NCI-H510A treated with DMSO at 0.1 percent for 48 hours (cell line): Measurements from ENCODE around the gene LRRFIP1.
"Not testable (repeated sequence)": the region's sequence is repeated elsewhere in the genome, so short reads cannot be mapped to it uniquely, and the experiment has no call there.

Experiments used
- DNase-seq: peaks from one replicate; lab custom pipeline; 2025; lab: John Stamatoyannopoulos, UW

LRRFIP1 gene, protein sequence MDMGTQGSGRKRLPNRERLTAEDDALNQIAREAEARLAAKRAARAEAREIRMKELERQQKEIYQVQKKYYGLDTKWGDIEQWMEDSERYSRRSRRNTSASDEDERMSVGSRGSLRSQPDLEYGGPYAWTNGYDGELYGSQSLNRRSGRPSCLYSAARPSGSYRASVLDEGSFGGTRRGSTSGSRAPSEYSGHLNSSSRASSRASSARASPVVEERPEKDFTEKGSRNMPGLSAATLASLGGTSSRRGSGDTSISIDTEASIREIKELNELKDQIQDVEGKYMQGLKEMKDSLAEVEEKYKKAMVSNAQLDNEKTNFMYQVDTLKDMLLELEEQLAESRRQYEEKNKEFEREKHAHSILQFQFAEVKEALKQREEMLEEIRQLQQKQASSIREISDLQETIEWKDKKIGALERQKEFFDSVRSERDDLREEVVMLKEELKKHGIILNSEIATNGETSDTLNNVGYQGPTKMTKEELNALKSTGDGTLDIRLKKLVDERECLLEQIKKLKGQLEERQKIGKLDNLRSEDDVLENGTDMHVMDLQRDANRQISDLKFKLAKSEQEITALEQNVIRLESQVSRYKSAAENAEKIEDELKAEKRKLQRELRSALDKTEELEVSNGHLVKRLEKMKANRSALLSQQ

GRCh38 chr2:237627441-237628246 lies at the start of gene LRRFIP1:
Gene LRRFIP1 (plus strand): TSS chr2:237627587. CDS start chr2:237627645, 58 bp downstream.
- no peak for DNase-seq

GRCh38 chr2:237577956-237578870 lies 49.2 kb upstream of the LRRFIP1 start:
- no peak for DNase-seq

- DNase-seq: no peak
These were observed 46.1 kb upstream of the LRRFIP1 start for GRCh38 chr2:237581326-237581725.

- DNase-seq: peak; percentile 5
These were observed 45.3 kb upstream of the LRRFIP1 start for GRCh38 chr2:237581751-237582746.

DNA sequence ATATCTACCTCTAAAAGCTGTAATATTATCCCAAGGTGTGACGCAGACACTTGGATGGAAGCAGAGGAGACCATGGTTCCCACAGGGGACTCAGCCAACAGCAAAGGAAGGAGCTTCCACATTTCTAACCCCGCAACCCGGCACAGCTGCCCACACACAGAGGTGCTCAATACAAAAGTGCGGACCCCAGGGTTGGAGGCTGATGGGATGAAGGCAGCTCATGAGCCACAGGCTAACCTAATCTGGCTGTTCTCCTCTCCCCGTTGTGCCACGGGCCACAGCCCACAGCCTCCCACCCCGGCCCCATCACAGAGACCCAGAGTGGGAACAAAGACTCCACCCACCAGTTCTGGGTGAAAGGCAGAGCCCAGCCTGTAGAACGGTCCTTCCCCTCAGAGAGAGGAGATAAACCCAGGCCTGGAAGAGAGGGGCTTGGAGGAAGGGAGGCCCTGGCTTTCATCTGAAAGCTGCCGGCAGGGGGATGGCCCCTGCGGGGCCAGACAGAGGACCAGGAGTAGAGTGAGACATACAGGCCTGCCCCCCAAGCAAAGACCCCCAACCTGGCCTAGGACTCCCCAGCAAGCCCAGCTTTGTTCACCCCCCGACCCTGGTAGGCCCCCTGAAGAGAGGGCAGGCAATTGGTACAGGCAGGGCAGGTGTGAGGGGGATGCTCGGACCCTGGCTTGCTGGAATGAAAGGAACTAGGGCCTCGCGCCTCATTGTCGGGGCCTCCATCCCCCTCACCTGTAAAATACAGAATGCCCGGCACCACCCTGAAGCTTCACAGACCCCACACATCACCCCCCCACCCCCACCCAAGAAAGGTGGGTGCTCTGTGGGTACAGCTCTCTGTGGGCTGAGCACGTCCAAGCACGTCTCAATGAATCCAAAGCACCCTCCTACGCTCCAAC lies 43.7 kb upstream of the LRRFIP1 start:
- no peak for DNase-seq

DNA sequence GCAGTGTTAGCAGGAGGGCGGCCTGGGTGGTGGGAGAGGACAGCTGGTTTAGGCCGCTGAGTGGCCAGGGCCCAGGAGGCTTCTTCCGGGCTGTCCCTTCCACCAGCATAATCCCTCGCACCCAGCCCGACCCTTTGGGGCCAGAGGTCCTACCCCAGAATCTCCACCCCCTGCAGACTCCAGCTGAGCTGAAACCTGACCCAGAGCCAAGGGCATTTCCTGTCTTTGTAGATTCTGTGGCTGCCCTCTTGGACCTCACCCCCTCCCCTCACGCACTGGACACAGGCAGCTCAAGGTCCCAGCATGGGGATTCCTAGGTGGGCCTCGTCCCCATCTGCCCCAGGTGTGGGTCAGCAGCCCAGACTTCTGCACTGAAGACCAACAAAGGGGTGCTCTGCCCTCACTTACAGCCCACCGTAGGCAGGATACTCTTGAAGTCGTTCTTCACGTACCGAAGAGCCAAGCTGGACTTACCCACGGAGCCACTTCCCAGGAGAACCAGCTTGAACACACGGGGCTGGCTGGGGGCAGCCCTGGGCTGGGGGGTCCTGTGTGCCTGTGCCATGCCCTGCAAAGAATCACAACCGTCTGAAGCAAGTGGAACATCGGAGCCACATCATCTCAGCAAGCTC lies 41.7 kb upstream of the LRRFIP1 start:
- DNase-seq: no peak

GRCh38 chr2:237588044-237588696 lies 39.2 kb upstream of the LRRFIP1 start:
- DNase-seq: no peak

DNA sequence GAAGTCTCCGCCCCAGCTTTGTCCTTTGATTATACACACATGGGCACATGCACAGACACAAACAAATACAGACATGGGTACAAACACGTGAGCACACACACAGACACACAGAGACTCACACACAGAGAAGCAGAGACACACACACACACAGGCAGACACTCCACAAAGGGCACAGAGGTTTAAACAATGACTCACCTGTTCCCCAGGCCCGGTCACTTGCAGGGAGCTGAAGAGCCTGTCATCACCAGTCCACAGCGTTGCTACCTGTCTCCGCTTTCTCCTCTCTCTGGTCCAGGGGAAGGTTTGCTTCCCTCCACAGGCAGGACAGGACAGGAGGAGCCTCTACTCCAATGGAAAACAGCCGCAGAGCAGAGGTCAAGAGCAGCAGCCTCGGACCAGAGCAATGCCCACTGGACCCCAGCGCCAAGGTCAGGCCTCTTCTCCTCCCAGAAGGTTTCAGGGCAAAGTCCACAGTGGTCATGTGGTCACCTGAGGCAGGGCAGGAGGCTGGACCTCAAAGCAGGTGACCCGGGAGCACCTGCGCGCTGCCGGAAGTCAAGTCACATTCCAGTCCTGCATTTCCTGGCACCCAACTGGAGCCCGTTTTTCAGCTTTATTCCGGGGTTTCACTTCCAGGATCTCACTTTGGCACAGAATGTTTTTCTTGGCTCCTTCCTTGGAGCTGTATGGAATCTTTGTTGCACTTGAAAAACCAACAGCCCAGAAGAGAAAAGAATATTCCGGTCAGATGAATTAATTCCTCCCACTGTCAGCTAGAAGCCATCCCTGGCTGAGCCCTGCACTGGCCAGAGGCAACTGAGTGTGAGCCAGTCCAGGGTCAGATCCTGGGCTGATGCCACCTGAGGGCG lies 36.9 kb upstream of the LRRFIP1 start, which contains the start of gene RAB17:
RAB17 (minus strand) TSS at position 463 of the 869 bp plus-strand sequence. CDS start 4,580 bp downstream, outside the sequence.
- peak; percentile 80 for DNase-seq

- peak; percentile 57 for DNase-seq
These were observed 36.1 kb upstream of the LRRFIP1 start for GRCh38 chr2:237591141-237591881.

- DNase-seq: no peak
These were observed 34.9 kb upstream of the LRRFIP1 start for GRCh38 chr2:237592425-237592980.

DNA sequence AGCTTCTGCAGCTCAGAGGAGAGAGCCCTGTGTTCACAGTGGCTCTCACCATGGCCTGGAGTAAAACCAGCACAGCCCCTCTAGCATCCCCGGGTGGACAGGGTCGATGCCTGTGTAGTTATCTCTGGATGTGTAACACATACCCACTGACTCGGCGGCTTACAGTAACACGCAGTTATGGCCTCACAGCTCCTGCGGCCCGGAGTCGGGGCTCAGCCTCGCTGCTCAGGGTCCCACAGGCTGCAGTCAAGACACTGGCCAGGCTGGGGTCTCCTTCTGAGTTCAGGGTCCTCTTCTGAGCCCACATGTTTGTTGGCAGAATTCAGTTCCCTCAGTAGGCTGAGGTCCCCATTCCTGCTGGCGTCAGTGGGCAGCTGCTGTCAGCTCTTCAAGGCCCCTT lies 34.4 kb upstream of the LRRFIP1 start:
- no peak for DNase-seq

DNA sequence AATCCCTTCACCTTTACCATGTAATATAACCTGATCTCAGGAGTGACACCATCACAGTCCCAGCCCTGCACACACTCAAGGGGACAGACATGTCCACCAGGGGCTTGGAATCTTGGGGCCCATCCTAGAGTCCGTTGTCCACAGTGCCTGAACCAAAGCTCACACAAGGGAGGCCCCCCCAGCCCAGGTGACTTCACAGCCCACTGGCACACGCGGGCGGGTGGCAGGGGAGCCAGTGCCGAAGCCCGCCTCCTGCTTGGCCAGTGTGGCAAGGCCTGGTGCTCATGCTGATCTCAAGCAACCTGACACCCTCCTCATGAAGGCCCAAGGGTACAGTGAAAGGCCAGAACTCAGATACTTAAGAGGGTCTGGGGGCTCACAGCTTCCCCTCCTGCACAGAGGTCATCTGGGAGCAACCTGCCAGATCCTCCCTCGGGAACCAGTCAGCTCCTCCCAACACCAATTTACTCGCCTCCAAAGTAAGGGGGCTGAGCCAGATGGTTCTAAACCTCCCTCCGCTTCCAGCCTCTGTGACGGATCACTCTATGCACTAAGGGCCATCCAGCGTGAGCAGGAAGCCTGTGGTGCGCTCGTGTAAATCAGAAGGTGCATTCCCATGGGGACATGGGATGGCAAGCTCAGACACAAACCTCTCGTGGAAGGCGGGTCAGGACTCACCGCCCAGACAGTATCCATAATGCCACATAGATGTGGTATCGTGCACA lies 33.6 kb upstream of the LRRFIP1 start:
- DNase-seq: no peak

- no peak for DNase-seq
These were observed 32.9 kb upstream of the LRRFIP1 start for GRCh38 chr2:237594514-237594871.

- DNase-seq: not testable (repeated sequence)
These were observed 31.4 kb upstream of the LRRFIP1 start for GRCh38 chr2:237595829-237596519.
